GM19328 (cell line): ENCODE results near the gene CRACDL.

Experiments used
- ATAC-seq: cut with Tn5 transposase; IDR thresholded peaks from one replicate; pipeline ENCODE4 v1.9.1; 2021; ENCODE audit warnings: mild to moderate bottlenecking, moderate library complexity; ENCODE audit not compliant: unreplicated experiment

The CRACDL gene, protein sequence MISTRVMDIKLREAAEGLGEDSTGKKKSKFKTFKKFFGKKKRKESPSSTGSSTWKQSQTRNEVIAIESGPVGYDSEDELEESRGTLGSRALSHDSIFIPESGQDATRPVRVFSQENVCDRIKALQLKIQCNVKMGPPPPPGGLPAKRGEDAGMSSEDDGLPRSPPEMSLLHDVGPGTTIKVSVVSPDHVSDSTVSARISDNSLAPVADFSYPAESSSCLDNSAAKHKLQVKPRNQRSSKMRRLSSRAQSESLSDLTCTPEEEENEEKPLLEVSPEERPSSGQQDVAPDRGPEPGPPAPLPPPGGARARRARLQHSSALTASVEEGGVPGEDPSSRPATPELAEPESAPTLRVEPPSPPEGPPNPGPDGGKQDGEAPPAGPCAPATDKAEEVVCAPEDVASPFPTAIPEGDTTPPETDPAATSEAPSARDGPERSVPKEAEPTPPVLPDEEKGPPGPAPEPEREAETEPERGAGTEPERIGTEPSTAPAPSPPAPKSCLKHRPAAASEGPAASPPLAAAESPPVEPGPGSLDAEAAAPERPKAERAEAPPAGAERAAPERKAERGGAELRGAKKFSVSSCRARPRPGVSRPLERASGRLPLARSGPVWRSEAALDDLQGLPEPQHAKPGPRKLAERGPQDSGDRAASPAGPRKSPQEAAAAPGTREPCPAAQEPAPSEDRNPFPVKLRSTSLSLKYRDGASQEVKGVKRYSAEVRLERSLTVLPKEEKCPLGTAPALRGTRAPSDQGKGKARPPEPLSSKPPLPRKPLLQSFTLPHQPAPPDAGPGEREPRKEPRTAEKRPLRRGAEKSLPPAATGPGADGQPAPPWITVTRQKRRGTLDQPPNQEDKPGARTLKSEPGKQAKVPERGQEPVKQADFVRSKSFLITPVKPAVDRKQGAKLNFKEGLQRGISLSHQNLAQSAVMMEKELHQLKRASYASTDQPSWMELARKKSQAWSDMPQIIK

DNA sequence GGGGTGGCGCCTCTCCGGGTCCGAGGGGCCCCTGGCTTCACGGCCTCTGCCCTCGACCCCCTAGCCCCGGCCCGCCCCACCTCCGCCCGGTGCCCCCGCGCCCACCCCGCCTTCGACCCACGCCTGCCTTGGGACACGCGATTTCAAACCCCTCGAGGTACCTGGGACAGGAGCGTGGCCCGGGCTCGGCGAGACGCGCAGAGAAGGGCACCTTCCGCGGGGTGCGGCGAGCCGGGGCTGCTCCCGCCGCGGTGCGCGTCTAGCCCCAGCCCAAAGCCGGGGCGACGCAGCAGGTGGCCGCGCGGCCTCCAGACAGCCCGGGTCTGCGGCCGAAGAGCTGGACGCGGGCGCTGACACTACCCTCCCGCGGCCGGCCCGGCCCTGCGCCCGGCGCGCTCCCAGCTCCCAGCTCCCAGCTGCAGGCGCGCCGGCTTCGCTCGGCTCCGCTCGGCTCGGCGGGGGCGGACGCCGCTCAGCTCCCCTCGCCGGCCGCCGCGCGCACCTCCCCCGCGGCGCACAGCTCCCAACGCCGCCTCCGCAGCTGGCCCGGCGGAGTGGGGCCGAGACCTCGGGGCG, at the start of gene CRACDL:
CRACDL (minus strand) TSS at position 449 of the 576 bp plus-strand sequence. CDS start 89,425 bp downstream, outside the sequence.
- no peak for ATAC-seq

DNA sequence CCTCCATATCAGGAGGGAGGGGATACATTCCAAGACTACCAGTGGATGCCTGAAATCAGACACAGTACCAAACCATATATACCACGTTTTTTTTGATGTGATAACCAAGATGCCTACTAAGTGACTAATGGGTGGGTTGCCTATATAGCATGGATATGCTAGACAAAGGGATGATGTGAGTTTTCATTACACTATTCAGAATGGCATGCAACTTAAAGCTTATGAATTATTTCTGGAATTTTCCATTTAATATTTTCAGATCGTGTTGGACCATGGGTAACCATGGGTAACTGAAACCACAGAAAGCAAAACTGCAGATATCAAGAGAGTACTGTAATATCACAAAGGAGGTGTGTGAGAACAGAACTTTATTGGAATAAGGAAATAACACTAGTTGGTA, 39.6 kb upstream of the CRACDL start:
- no peak for ATAC-seq

DNA sequence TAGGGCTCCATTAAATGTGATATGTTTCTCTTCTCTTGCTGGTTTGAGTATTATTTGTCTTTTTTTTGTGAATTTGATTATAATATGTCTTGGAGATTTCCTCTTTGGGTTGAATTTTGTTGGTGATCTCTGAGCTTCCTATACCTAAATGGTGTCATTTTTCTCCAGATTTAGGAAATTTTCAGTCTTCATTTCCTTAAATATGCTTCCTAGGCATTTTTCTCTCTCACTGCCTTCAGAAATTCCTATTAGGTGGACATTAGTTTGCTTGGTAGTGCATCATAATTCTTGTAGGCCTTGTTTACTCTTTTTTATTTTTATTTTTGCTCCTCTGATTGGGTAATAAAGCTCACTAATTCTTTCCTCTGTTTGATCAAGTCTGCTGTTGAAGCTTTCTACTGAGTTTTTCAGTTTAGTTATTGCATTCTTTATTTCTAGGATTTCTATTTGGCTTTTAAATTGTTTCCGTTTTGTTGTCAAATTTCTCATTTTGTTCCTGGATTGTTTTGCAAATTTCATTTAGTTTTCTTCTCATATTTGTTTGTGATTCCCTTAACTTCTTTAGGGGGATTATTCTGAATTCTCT, 36.6 kb upstream of the CRACDL start:
- no peak for ATAC-seq

DNA sequence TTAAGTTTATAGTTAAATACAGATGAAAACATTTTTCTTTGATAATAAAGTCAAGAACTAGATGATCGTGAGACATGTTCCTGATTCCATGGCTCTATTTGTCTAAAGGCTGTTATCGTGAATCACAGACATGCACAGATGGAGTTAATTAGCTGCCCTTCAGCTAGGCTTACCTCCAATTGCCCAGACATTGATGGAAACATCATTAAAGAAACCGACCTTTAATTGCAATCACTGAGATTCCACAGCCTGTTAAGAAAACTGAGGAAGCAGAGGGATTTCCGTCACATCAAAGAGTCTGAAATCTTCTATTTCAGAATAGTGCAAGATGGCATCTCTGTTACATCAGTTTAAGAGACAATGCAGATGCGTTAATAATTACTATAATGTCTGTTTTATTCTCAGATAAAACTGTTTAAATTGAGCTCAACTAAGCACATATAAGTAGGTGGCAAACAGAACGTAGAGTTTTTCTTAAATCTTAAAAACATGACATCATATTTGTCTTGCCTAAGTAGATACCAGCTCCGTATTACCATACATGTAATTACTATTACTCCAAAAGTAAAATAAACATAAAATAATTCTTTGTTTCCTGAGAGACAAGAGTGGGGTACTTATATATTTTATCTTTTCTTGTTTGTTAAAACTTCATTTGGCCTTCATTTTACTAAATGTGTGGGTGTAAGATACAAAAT, 23.9 kb upstream of the CRACDL start:
- ATAC-seq, result no peak

DNA sequence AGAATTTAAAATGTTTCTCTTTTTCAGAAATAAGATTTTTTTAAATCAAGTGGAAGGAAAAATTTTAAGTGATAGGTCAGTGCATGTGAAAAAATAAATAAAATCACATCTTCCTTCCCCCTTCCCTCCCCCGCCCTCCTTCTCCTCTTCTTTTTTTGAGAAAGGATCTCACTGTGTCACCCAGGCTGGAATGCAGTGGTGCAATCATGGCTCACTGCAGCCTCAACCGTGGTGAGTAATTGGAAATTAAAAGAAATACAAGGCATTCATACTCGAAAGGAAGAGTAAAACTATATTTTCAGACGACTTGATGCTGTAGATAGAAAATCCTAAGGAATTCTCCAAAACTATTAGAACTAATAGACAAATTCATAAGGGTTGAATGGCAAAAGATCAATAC, 16.9 kb upstream of the CRACDL start:
- no peak for ATAC-seq

DNA sequence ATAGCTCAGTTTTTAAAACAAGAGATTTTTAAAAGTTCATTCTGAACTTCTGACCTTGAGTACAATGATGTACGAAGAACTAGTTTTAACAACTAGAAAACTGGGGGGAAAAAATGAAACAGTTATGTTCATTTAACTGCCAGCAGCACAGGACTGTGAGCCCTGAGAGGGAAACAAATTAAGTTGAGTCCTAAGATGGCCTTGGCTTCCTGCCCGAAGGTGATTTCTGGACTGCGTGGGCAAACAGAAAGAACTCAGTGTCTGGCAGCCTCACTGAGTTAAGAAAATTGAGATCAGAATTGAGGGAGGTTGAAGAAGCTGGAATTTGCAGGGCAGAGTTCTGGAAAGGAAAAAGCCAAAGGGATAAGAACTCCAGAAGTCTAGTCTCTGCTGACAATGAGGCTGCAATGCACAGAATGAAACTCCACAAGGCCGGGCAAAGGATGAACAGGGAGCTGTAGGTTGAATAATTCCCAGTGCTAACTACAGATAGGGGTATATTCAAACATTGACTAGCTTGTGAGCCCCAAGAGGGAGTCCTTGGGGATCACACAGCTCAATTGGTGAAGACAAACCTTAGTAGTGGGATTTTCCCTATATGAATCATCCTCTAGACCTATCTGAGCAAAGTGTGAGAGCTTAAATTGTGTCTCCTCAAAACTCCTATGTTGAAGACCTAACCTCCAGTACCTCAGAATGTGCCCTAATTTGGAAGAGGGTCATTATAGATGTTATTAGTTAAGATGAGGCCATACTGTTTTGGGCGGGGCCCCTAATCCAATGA, 13.1 kb upstream of the CRACDL start:
- ATAC-seq, result no peak

DNA sequence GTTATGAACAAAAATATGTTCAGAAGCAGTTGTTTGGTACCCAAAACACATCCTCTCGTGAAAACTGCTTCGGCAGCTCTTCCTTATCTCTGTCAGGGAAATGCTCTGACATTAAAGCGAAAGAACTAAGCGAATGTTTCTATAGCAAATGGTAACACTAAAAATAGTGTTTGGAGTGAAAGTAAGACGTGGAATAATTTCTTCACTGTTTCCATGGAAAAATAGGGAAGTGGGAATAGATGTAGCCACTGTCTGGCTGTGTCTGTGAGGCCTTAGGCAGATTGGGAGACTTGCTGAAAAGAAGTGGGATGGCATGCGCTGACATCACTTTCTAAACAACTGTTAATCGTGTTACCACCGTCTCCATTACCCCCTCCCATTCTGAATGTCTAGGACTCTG, 11.5 kb upstream of the CRACDL start:
- no peak for ATAC-seq

DNA sequence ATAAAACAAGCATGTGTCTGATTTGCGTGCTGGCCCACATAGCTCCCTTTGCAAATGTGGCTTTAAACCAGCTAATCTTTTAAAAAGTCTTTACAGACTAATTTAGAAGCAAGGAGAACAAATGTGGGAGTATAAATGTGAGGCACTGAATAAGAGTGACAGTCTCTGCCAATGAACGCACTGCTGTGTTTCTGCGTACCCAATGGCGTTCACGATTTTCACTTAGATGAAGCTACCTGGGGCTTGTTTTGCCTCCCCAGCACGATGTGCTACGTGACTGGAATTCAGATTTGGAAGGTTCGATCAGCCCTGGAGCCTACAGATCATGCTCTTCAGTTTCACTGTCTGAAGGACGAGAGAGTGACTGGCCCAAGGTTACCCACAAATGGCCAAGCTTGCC, 10.8 kb upstream of the CRACDL start:
- no peak for ATAC-seq

DNA sequence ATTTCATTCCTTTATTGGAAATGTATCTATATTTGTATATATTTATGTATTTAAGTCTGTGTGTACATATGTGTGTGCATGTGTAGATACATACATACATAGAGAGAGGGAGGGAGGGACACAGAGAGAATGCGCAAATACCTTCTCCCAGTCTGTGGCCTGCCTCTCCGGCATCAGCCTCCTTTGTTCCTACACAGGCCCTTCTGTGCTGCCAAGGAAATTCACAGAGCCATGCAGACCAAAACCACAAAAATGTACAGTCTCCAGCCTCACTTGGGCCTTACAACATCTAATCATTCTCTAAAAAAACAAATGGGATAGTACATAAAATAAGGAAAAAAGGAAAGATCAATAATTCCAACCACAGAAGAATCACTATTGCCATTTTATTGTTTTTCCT, 8.8 kb upstream of the CRACDL start:
- no peak for ATAC-seq

DNA sequence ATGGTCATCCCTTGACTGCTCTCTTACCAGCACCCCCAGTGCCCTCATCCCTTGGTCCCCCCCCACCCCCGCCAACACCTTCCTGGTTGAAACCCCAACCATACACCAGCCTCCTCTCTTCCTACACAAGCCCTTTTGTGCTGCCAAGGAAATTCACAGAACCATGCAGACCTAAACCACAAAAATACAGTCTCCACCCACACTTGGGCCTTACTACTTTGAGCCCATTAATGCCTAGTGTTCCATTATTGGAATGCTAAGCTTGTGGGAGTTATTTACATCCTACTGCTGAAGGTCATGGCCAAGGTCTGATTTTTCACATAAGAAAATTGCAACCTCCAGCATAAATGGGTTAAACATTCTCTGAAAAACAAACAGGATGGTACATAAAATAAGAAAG, 4.1 kb upstream of the CRACDL start:
- no peak for ATAC-seq

DNA sequence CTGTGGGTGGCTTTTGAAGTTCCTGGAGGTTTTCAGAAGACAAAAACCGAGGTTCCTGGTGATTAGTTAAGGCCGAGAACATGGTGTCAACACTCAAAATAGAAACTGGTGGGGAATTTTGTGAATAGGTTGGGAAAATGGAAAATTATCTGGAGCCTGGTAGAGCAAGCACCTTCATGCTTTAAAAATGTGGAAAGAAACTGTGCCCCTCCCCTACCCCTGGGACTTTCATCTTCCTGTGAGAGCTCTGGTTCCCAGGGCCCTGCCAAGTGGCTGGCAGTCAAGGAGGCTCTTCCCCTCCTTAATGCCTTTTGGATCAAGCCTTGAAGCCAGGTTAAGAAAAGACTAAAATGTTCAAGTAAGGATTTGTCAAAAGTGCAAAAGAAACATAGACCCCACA, 1.9 kb upstream of the CRACDL start:
- ATAC-seq, result no peak

DNA sequence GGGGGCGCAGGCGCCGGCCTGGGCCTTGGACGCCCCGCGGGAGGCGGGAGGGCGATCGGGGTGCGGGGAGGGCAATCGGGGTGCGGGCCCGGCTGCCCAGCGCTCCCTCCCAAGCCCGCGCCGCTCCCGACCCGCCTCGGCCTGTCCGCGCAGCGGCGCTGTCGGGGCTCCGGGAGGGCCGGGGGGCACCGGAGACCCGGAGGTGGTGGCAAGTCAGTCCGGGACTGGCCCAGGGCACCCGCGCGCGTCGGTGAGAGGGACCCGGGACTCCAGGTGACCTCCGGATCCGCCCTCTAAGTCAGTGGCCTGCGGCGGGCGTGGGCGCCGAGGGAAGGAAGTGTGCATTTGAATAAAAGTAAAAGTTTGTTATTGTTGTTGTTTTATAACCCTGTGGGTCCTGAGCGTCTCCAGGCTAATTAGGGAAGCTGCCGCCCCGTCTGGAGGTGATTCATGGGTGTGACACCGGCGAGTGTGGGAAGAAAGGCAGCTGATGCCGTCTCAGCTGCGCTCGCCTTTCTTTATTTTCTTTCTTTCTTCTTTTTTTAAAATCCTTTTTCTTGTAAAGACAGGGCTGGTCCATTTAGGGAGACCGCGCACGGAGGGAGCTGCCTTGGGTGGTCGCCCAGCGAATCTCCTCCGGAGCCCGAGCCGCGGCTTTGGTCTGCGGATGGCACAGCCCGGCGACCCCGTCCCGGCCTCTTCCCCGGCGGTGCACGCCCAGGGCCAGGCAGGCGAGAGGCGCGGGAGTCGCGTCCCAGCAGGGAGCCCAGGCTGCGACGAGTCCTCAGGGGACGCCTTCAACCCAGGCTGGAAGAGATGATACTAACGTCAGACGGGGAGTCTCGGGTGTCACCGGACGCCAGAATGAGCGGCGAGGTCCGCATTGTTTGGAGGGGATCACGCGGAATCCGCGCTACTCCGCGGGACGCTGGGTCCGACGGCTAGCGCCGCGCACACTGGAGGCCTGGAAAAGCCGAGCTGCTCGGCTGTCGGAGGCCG, 627 bp upstream of the CRACDL start:
- no peak for ATAC-seq

DNA sequence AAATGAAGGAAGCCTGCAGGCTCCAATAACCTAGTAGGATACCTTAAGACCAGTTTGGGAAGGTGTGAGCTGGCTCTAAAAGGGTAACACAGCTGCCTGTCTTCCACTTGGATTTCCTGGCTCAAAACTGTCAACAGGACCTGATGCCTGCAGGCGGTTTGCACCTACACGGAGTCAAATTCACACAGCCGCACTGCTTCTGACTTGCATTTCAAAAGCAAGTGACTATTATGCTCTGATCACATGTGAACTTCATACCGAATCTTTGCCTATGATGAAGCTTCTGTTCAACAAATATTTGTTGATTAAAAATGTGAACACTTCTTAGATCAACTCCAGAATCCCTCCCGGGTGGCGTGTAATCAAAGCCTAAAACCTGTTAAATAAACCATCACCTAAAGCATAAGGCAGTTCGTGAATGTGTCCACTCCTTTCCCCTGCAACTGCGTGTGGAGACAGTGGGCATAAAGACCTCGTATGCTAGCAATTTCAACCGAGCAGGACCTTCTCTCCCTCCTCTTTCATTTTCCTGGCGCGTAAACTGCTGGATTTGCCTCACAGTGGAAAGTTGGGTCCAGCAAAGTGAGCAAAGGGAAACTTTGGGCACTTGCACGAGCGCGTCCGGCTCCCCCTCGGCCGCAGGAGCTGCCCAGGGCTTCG, 784 bp downstream of the CRACDL start:
- no peak for ATAC-seq

DNA sequence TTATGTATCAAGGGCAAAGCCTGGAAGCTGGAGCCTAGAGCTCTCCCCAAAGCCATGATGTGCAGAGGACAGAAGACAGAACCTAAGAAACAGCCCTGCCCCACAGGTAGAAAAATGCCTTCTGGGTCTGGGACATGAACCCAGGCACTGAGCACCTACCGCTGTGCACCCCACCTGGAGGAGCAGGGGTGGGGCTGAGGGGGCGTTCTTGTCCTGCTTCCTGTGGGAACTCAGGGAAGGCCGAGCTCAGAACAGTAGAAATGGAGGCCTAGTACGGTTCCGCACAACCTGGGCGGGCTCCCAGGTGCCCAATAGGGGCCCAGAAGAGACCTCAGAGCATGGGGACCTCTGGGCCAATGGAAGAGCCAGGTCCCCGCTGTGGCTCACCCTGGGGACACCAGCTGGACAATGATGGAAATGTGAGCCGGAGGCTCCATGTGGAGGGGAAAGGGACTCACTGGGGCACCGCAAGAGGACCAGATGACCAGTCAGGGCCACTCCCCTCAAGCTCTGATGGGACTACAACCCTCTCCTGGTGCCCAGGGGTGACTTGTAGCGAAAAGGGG, 3.2 kb downstream of the CRACDL start:
- ATAC-seq, result no peak

DNA sequence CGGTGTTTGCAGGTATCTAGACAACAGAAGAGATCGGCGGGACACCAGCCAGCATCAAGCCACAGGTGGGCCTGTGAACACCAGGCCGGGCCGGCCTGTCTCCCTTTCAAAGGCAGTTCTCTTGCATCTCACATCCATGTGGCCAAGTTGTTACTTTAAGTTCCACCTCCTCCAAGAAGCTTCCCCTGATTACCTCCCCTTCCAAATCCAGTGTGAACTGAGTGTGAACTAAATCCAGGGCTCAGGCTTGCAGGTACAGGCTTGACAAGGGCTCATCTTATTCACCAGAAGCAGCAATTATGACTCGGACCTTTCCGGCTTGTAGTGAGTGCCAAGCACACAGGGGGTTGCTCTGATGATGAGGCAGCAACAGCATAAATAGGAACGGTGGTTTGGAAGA, 3.9 kb downstream of the CRACDL start:
- no peak for ATAC-seq

DNA sequence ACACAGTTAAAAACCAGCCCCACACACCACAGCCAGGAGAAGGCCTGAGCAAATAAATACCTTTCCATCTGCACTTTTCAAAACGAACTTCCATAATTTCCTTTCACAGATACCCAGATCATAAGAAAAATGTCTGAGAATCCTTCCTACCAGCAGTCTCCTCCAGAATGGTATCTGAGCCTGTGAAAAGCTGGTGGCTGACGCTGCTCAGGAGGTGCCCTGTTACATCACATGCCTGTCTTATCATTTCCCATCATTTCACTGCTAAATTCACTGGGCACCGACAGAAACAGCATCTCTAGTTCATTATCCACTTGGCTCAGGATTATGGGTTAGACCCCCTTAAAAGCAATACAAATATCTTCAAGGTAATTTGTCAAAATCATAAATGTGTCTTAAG, 4.4 kb downstream of the CRACDL start:
- no peak for ATAC-seq

DNA sequence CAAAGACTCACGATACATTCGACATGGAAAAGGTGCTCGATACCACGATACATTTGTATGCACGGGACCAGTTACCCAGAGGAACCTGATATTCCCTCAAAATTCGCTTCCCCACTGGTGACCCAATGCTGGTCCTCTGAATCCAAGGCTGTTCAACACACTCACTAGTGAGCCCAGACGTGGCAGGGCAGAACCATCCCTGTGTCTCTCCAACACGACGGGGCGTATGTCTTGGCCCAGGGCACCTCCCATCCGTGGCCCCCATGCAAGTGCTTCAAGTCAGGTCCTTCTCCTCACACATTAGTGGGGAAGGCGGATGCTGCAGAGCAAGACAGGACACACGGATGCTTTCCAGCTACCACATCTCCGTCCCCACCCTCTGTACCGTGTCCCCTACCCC, 6.1 kb downstream of the CRACDL start:
- ATAC-seq, result no peak

DNA sequence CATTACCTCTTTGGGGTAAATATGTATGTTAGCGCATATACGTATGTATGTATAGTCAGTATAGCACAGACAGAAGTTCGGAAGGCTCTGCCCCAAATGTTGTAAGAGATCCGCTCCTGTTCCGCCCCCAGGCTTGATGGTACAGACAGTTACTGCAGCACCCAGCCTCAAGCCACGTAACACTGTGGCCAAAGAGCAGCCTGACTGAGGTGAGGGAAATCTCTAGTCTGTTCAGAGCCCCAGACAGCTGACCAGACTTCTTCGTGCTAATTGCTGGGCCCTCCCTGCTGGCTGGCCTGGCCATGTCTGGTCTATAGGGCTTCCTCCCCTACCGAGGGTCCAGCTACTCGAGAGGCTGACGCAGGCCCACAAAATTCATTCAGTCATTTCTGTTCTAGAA, 7.8 kb downstream of the CRACDL start:
- ATAC-seq, result no peak
